Subcutaneous abdominal adipose tissue (tissue), 5 donors: Measurements from ENCODE around the gene ARNT2.

ENCODE experiments used
- H3K27ac ChIP-seq: one replicate; pipeline ENCODE4 v1.7.0; 2013; ENCODE audit warnings: low read depth, mild to moderate bottlenecking, inconsistent platforms, low read length, moderate library complexity
- H3K27me3 ChIP-seq, 5 donors: one replicate each; pipeline ENCODE4 v1.7.0; 2013; ENCODE audit warnings: low read length in 5 of 5, inconsistent platforms in 1 of 5; ENCODE audit not compliant: control insufficient read depth in 5 of 5, insufficient read depth in 4 of 5
- H3K36me3 ChIP-seq, 5 donors: one replicate each; pipeline ENCODE4 v1.7.0; 2013; ENCODE audit warnings: low read length in 5 of 5; ENCODE audit not compliant: control insufficient read depth in 5 of 5, insufficient read depth in 5 of 5
- H3K4me1 ChIP-seq, 5 donors: one replicate each; pipeline ENCODE4 v1.7.0; 2013; ENCODE audit warnings: low read length in 5 of 5, mild to moderate bottlenecking in 3 of 5, moderate library complexity in 1 of 5; ENCODE audit not compliant: control insufficient read depth in 5 of 5, insufficient read depth in 5 of 5
- H3K4me3 ChIP-seq, 5 donors: one replicate each; pipeline ENCODE4 v1.7.0; 2013; ENCODE audit warnings: low read length in 5 of 5, low read depth in 1 of 5
- H3K9ac ChIP-seq, 5 donors: one replicate each; pipeline ENCODE4 v1.7.0; 2013; ENCODE audit warnings: low read length in 5 of 5, mild to moderate bottlenecking in 4 of 5, moderate library complexity in 3 of 5
- H3K9me3 ChIP-seq, 5 donors: one replicate each; pipeline ENCODE4 v1.7.0; 2013; ENCODE audit warnings: low read length in 5 of 5; ENCODE audit not compliant: control insufficient read depth in 5 of 5
- donor health status: healthy.
- donor health status: healthy.
- donor health status: healthy.
- donor health status: healthy.
- donor health status: healthy.

The ARNT2 gene

DNA sequence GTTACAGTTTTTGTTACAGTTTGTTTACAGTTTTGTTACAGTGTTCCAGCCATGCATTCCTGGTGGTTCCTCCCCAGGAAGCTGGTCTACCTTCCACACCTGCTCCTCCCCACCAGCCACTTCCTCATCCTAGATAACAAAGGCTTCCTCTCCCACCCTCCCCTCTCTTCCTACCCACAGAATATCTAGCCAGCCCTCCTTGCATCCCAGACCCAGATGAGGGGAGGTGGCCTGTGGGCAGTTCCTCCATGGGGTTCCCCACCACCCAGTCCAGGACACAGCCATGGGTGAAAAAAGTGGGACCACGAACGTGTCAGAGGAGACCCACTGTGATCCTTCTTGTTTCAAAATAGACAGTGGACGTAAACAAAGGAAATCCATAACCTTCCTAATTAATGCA, 168.2 kb downstream of the ARNT2 start:
- Histone ChIP-seq H3K4me1 (peaks cover 0 to 2% (median 0%) of the 10 kb centered on the region in 5 donors), H3K27ac (no peak overlapping the region), H3K4me3 (no peak overlapping the region), H3K9me3 (no peaks in the 10 kb centered on the region), H3K36me3 (no peaks in the 10 kb centered on the region), H3K27me3 (peaks cover 0 to 10% (median 5%) of the 10 kb centered on the region in 5 donors), H3K9ac (no peak overlapping the region)

DNA sequence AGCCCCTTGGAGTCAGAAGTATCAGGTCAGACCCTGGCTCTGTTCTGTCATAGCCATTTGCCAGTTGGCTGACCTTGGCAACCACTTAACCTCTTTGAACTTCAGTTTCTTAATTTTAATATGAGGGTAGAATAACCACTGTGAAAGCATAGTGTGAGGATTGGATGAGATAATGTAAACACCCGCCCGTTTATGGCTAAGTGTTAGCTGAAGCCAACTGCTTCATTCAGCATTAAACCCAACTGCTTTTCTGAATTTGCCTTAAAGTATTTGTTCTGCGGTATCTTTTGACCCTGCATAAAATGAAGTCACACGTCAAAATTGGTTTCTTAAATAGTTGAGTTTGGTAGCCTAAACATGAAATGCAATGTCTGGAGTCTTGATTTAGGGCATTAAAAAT, 169.4 kb downstream of the ARNT2 start:
- H3K9ac ChIP-seq: no peak overlapping the region
- H3K27ac ChIP-seq: no peak overlapping the region
- no peaks in the 10 kb centered on the region for H3K36me3 ChIP-seq
- H3K4me1 ChIP-seq: no peaks in the 10 kb centered on the region
- H3K4me3 ChIP-seq: no peak overlapping the region
- H3K27me3 ChIP-seq: peaks cover 0 to 15% (median 5%) of the 10 kb centered on the region in 5 donors
- no peaks in the 10 kb centered on the region for H3K9me3 ChIP-seq

DNA sequence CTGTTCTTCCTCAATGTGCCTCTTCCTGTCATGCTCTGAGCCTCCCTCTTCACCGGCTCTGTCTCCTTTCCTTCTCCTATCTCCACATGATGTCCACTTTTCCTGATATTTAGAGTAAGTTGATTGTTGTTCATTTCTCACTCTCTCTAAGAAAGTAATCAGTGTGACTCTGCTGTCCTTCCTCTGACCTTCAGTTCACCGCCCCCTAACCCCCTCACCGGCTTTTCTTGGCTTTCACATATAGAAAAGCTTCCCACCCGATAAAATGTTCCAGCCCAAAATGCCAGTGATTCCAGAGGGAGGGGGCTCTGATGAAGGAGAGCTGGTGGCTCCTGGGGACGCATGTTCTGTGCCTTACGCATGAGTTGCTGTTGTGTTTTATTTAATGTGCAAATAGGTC, 170.4 kb downstream of the ARNT2 start:
- H3K9ac ChIP-seq: no peak overlapping the region
- H3K36me3 ChIP-seq: no peaks in the 10 kb centered on the region
- peaks cover 0 to 15% (median 5%) of the 10 kb centered on the region in 5 donors for H3K27me3 ChIP-seq

DNA sequence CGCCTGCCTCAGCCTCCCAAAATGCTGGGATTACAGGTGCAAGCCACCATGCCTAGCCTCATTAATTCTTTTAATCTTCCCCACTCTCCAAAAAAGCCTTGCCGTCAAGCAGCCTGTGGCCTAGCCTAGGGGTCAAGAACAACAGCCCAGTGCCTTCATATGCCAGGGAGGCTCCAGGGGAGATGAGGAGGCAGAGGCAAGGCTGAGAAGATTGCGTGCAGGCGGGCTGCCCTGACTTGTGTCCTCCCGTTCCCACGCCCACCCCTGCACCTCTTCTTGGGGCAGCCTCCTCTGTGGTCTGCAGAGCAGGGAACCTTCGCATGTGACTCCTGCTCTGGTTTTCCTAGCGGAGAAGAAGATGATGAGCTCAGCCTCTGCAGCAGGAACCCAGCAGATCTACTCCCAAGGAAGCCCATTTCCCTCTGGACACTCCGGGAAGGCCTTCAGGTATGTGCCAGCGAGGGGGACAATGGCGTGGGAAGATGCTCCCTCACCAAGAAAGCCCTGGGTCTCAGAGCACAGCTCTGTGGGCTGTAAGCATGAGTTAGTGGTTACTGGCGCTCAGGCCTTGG, 172.4 kb downstream of the ARNT2 start:
- Histone ChIP-seq H3K9ac (no peak overlapping the region), H3K4me1 (peaks cover 0 to 2% (median 0%) of the 10 kb centered on the region in 5 donors), H3K9me3 (no peaks in the 10 kb centered on the region), H3K36me3 (no peaks in the 10 kb centered on the region), H3K4me3 (no peak overlapping the region), H3K27me3 (peaks cover 0 to 15% (median 5%) of the 10 kb centered on the region in 5 donors), H3K27ac (no peak overlapping the region)

More for the DNA sequence above, 170.4 kb downstream of the ARNT2 start:
- H3K4me1 ChIP-seq: no peaks in the 10 kb centered on the region
- no peaks in the 10 kb centered on the region for H3K9me3 ChIP-seq
- no peak overlapping the region for H3K4me3 ChIP-seq
- no peak overlapping the region for H3K27ac ChIP-seq

DNA sequence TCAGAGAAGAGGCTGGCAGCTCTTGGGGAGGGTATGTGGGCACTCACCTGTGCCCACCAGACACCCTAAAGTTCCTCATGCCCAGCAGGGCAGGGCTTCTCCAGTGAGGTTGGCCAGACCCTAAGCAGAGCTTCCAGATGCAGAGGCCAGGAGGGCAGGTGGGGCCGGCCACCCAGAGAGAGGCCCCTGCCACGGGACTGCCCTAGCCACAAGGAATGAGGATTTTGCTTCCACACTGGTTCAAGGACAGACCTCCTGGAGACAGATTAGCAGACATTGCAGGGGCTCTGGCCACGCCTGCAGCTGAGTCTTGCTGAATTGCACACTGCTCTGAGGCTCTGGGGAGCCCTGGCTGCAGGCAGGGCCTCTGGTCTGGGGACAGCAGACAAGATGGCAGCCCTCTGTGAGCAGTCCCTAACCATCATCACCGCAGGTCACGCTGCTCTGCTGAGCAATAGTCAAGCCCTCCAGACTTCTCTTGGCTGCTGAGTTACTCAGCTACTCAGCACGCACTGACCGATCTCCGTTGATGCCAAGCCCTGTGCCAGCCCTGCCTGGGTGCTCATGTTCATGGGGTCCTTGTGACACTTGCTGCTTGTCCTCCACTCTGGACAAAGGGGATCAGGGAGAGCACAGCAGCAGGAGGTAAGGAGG, 173.5 kb downstream of the ARNT2 start:
- Histone ChIP-seq H3K4me3 (no peak overlapping the region), H3K9me3 (no peaks in the 10 kb centered on the region), H3K9ac (no peak overlapping the region), H3K27ac (no peak overlapping the region), H3K4me1 (peaks cover 0 to 2% (median 0%) of the 10 kb centered on the region in 5 donors), H3K36me3 (no peaks in the 10 kb centered on the region), H3K27me3 (peaks cover 0 to 15% (median 5%) of the 10 kb centered on the region in 5 donors)

DNA sequence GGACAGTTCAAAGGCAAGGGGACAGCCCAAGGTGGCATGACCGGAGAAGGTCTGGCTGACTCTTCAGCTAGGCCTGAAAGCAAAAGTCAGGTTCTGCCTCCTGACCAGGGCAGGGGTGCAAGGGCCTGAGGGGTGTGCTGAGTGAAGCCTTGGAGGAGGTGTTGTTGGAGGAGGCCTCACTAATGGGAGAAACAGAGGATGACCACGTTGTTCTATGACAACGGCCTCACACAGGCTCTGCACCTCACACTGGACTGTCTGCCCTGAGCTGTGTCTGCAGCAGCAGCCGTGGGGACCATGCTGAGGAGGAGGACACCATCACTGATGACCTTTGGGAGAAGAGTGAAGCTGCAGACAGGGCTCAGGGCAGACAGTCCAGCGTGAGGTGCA, 174.0 kb downstream of the ARNT2 start:
- Histone ChIP-seq H3K4me1 (peaks cover 0 to 2% (median 0%) of the 10 kb centered on the region in 5 donors), H3K9me3 (no peaks in the 10 kb centered on the region), H3K27me3 (peaks cover 0 to 15% (median 5%) of the 10 kb centered on the region in 5 donors), H3K36me3 (no peaks in the 10 kb centered on the region), H3K9ac (no peak overlapping the region), H3K4me3 (no peak overlapping the region), H3K27ac (no peak overlapping the region)

DNA sequence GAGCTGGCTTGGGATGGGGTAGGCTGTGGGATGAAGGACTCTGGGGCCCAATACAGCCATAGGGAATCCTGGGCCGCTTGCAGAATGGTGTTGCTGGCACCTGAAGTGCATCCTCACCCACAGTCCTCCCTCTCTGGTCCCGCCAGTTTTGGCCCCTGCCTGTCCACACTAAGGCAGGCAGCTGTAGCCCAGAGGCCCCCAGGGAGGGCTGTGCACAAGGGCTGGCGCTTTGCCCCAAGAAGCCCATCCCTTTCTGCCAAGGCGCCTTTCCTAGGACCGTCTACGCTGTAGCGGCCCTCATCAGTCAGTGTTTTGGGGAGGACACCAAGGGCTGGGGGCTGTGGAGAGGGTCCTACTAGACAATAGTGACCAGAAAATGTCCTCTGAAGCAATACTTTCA, 174.7 kb downstream of the ARNT2 start:
- Histone ChIP-seq H3K27ac (no peak overlapping the region), H3K27me3 (peaks cover 0 to 12% (median 5%) of the 10 kb centered on the region in 5 donors), H3K4me1 (peaks cover 0 to 2% (median 0%) of the 10 kb centered on the region in 5 donors), H3K9ac (no peak overlapping the region), H3K36me3 (no peaks in the 10 kb centered on the region), H3K9me3 (no peaks in the 10 kb centered on the region), H3K4me3 (no peak overlapping the region)

DNA sequence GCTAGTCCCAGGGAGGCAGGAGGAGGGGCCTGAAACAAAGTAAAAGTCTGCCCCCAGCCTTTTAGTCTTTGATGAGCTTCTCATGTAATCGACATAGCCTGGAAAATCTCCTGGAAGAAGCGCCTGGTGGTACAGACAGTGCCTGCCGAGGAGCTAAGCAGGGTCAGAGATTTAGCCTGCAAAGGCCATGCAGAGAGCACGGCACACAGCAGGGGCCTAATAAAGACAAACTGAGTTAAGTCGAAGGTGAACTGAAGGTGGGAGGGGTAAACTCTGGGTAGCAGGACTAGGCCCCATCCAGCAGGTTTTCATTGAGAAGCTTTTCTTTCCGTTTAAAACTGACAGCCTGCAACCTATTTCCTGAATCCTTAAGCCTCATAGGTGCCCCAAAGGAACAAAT, 175.4 kb downstream of the ARNT2 start:
- no peak overlapping the region for H3K4me3 ChIP-seq
- peaks cover 0 to 2% (median 0%) of the 10 kb centered on the region in 5 donors for H3K4me1 ChIP-seq
- no peak overlapping the region for H3K27ac ChIP-seq
- H3K36me3 ChIP-seq: no peaks in the 10 kb centered on the region
- H3K9ac ChIP-seq: no peak overlapping the region
- peaks cover 0 to 8% (median 5%) of the 10 kb centered on the region in 5 donors for H3K27me3 ChIP-seq
- H3K9me3 ChIP-seq: no peaks in the 10 kb centered on the region

DNA sequence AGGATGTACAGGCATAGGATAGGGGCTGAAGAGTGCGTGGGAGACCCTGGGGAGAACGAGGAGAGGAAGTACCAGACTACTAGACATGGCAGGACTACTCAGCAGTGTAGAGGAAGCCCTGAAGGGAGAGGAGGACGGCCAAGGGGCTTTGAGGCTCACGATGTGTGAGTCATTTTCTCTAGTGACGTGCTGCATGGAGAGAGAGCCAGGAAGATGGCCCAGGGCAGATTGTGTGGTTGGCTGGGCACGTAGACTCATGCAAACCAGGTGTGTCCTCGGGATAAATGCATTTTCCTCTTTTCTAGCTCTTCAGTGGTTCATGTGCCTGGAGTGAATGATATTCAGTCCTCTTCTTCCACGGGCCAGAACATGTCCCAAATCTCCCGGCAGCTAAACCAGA, 175.9 kb downstream of the ARNT2 start:
- Histone ChIP-seq H3K36me3 (no peaks in the 10 kb centered on the region), H3K27me3 (peaks cover 0 to 8% (median 5%) of the 10 kb centered on the region in 5 donors)

DNA sequence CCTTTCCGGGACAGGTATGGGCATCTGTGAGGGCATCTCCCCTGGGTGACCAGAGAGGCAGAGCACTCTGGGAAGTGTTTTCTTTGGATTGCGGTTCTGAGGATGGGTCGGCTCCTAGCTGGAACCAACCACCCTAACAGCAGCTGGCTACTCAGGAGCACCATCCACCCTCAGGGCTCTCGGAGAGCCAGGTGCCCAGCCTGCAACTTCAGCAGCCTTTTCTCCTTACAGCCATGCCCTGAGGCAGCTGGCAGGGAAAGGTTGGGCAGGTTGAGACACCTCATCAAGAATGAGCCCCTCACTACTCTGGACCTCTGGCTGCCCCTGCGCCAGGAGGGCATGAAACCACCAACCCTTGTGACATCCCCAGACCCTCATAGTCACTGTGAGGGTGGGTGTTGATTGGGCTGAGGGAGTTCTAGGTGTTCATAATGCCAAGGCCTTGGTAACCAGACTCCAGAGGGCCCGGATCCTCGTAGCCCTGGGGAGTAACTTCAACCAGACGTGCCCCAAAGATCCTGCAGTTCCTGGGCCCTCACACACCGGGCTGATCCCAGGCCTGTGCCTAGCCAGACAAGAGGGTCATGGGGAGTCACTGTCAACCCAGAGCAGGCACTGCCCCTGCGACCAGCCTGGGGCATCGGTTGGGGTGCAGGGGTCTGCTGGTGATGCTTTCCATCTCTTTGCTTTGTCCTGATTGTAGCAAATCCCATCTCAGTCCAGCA, 176.5 kb downstream of the ARNT2 start:
- no peaks in the 10 kb centered on the region for H3K36me3 ChIP-seq
- peaks cover 0 to 8% (median 0%) of the 10 kb centered on the region in 5 donors for H3K27me3 ChIP-seq
- H3K9ac ChIP-seq: no peak overlapping the region

More for the DNA sequence above, 175.9 kb downstream of the ARNT2 start:
- H3K9ac ChIP-seq: no peak overlapping the region
- no peak overlapping the region for H3K27ac ChIP-seq
- no peaks in the 10 kb centered on the region for H3K9me3 ChIP-seq
- H3K4me3 ChIP-seq: no peak overlapping the region
- H3K4me1 ChIP-seq: peaks cover 0 to 2% (median 0%) of the 10 kb centered on the region in 5 donors

More for the DNA sequence above, 176.5 kb downstream of the ARNT2 start:
- H3K27ac ChIP-seq: no peak overlapping the region
- no peaks in the 10 kb centered on the region for H3K9me3 ChIP-seq
- H3K4me3 ChIP-seq: no peak overlapping the region
- peaks cover 0 to 2% (median 0%) of the 10 kb centered on the region in 5 donors for H3K4me1 ChIP-seq
